ENCODE results near the gene VKORC1. TPM values are rescaled to one million over a fixed set of nuclear protein-coding genes. Genes with fewer than 3 reads are reported as not detected.

Gene VKORC1
- total RNA-seq, 1 experiment from 2014 or later: 83.8 TPM

- TF ChIP-seq CTCF (IDR thresholded peaks at IDR 0.05 in 2 of 3, conservative IDR thresholded peaks at IDR 0.05 in 1 of 3; ENCODE audit: borderline replicate concordance in 1 of 3, insufficient read depth in 1 of 3, low read depth in 2 of 3, low read length in 2 of 3) (no peak), YY1 (IDR thresholded peaks at IDR 0.05; ENCODE audit: extremely low read depth, insufficient replicate concordance, low read depth, low read length) (no peak), TCF7L2 (IDR thresholded peaks at IDR 0.05; ENCODE audit: borderline replicate concordance, extremely low read depth, insufficient read depth, insufficient read length) (no peak), SRF (IDR thresholded peaks at IDR 0.05; ENCODE audit: low read depth) (no peak), ATF3 (IDR thresholded peaks at IDR 0.05) (no peak), EZH2phosphoT487 (IDR thresholded peaks at IDR 0.05; ENCODE audit: borderline replicate concordance) (no peak), EGR1 (IDR thresholded peaks at IDR 0.05; ENCODE audit: low read depth) (no peak), ZNF274 (IDR thresholded peaks at IDR 0.05; ENCODE audit: low read depth, low read length) (no peak), EZH2 (IDR thresholded peaks at IDR 0.05) (no peak), SP1 (IDR thresholded peaks at IDR 0.05; ENCODE audit: low read depth) (no peak), CEBPB (IDR thresholded peaks at IDR 0.05; ENCODE audit: low read depth) (no peak)
Measured at GRCh38 chr16:31112711-31113110, 18.1 kb upstream of the VKORC1 start (continued).

GRCh38 chr16:31111881-31112466 lies 17.4 kb upstream of the VKORC1 start:
- CTCF ChIA-PET: interaction anchor here (1.0 kb wide), 1 partner anchor 158 kb away, joined by 3 read pairs; no protein-coding TSS in a partner anchor
- TF ChIP-seq REST (IDR thresholded peaks at IDR 0.05; ENCODE audit: low read depth) (no peak), RAD21 (IDR thresholded peaks at IDR 0.05; ENCODE audit: low read depth) (no peak), CBX3 (IDR thresholded peaks at IDR 0.05; ENCODE audit: low read depth) (no peak), TCF7L2 (IDR thresholded peaks at IDR 0.05; ENCODE audit: borderline replicate concordance, extremely low read depth, insufficient read depth, insufficient read length) (no peak), EZH2 (IDR thresholded peaks at IDR 0.05) (no peak), EZH2phosphoT487 (IDR thresholded peaks at IDR 0.05; ENCODE audit: borderline replicate concordance) (no peak), POLR2A (IDR thresholded peaks at IDR 0.05; ENCODE audit: borderline replicate concordance, extremely low read depth, insufficient read depth, insufficient read length) (no peak), ATF3 (IDR thresholded peaks at IDR 0.05) (no peak), ZFX (IDR thresholded peaks at IDR 0.05) (no peak), FOSL1 (IDR thresholded peaks at IDR 0.05; ENCODE audit: low read depth) (no peak), EGR1 (IDR thresholded peaks at IDR 0.05; ENCODE audit: low read depth) (no peak), POLR2AphosphoS5 (IDR thresholded peaks at IDR 0.05; ENCODE audit: low read depth, low read length) (no peak; the same call in 1 of the 2 replicates), JUND (IDR thresholded peaks at IDR 0.05) (no peak), SIN3A (IDR thresholded peaks at IDR 0.05; ENCODE audit: low read depth) (no peak), ZNF274 (IDR thresholded peaks at IDR 0.05; ENCODE audit: low read depth, low read length) (no peak)

More at GRCh38 chr16:31111881-31112466, 17.4 kb upstream of the VKORC1 start:
- Histone ChIP-seq H3K4me2 (ENCODE audit: low read length) (no peak overlapping the region), H2AFZ (ENCODE audit: low read depth, low read length, poor library complexity, severe bottlenecking) (no peak overlapping the region), H3K27ac (ENCODE audit: low read depth, low read length) (no peak overlapping the region), H3K79me2 (ENCODE audit: insufficient read depth, low read length) (peaks cover 29% of the 10 kb centered on the region), H3K27me3 (ENCODE audit: insufficient read depth, low read length) (no peaks in the 10 kb centered on the region), H3K4me3 (replicated peaks in 1 of 2; ENCODE audit: low read depth in 1 of 2, low read length in 2 of 2) (no peak overlapping the region), H3K9ac (ENCODE audit: low read length) (no peak overlapping the region), H3K9me2 (ENCODE audit: insufficient read depth) (no peaks in the 10 kb centered on the region), H3K4me1 (ENCODE audit: control insufficient read depth in 1 of 2, insufficient read depth in 2 of 2, low read length in 2 of 2) (peaks cover 7 to 43% of the 10 kb centered on the region in 2 experiments; a peak in 3 of 4 replicates), H4K20me1 (ENCODE audit: insufficient read depth) (no peaks in the 10 kb centered on the region), H3K36me3 (ENCODE audit: control insufficient read depth in 1 of 2, insufficient read depth in 2 of 2, low read length in 2 of 2) (peaks cover 14 to 39% of the 10 kb centered on the region in 2 experiments), H3K9me3 (ENCODE audit: control insufficient read depth in 1 of 2, insufficient read depth in 1 of 2, low read depth in 1 of 2, low read length in 2 of 2) (no peaks in the 10 kb centered on the region)
- RAD21 ChIA-PET (ENCODE audit: low non-redundant PET in 1 of 2, low total read pairs in 2 of 2, uncharacterized antibody in 2 of 2, unreplicated experiment in 2 of 2): no interaction called here
- no peak for ATAC-seq
- no peak for DNase-seq (ENCODE audit: low read depth, low spot score)
- intact Hi-C loops (cut with micrococcal nuclease): no loop called here
- POLR2A ChIA-PET: no interaction called here
- no TSS peak for BruUV-seq (replicated peaks)

Data from HCT116 (cell line).